IMR-90 (cell line): Measurements from ENCODE around the gene CEACAM1. TPM values are rescaled to one million over a fixed set of nuclear protein-coding genes. Genes with fewer than 3 reads are reported as not detected.

Experiments
- ATAC-seq: fragments of 200-7000 bp; cut with Tn5 transposase; 2 replicates; pipeline ENCODE4 v1.9.1; 2020; ENCODE audit warnings: low read depth, mild to moderate bottlenecking, moderate library complexity
- BruUV-seq: library from RNA; stranded (reverse); fragments of 400-500 nt; replicated peaks from 2 replicates; lab custom pipeline; 2021; lab: Mats Ljungman, UMichigan
- CTCF ChIA-PET: fragments of 300-600 bp; formaldehyde crosslinking; extraction: SDS; loops from one replicate; lab custom pipeline; 2021; ENCODE audit warnings: antibody characterized with exemption; lab: Yijun Ruan, JAX
- POLR2A ChIA-PET: fragments of 300-600 bp; sonication (Branson Sonifier 250); formaldehyde crosslinking; loops from one replicate; lab custom pipeline; 2022; ENCODE audit warnings: antibody characterized with exemption; ENCODE audit not compliant: unreplicated experiment; lab: Charles Lee
- DNase-seq: peaks from one replicate; pipeline ENCODE4 v3.0.0; 2013
- H2AFZ ChIP-seq: replicated peaks from 2 replicates; pipeline ENCODE3; 2013; ENCODE audit warnings: low read length, mild to moderate bottlenecking; ENCODE audit not compliant: poor library complexity
- H2AK5ac ChIP-seq: 2 replicates; pipeline ENCODE4 v1.6.1; 2013; ENCODE audit warnings: low read depth, low read length, inconsistent platforms
- H2AK9ac ChIP-seq: replicated peaks from 2 replicates; pipeline ENCODE3; 2013; ENCODE audit warnings: mild to moderate bottlenecking, low read depth, low read length, moderate library complexity; ENCODE audit not compliant: poor library complexity
- H2BK120ac ChIP-seq: 2 replicates; pipeline ENCODE4 v1.6.1; 2013; ENCODE audit warnings: low read depth, low read length, inconsistent platforms
- H2BK15ac ChIP-seq: 3 replicates; pipeline ENCODE4 v1.6.1; 2013; ENCODE audit warnings: low read depth, low read length, inconsistent platforms
- H2BK20ac ChIP-seq: 2 replicates; pipeline ENCODE4 v1.6.1; 2013; ENCODE audit warnings: low read depth, mild to moderate bottlenecking, inconsistent platforms, low read length, moderate library complexity
- H2BK5ac ChIP-seq: 2 replicates; pipeline ENCODE4 v1.6.1; 2013; ENCODE audit warnings: mild to moderate bottlenecking, low read depth, low read length, inconsistent platforms; ENCODE audit not compliant: poor library complexity, severe bottlenecking
- H3K14ac ChIP-seq: replicated peaks from 2 replicates; pipeline ENCODE4 v1.6.1; 2013; ENCODE audit warnings: low read depth, low read length, inconsistent platforms
- H3K18ac ChIP-seq: 2 replicates; pipeline ENCODE4 v1.6.1; 2013; ENCODE audit warnings: low read depth, low read length, control low read depth
- H3K23ac ChIP-seq: 2 replicates; pipeline ENCODE4 v1.6.1; 2013; ENCODE audit warnings: low read depth, low read length, inconsistent platforms
- H3K27ac ChIP-seq: 2 replicates; pipeline ENCODE4 v1.5.1; 2013; ENCODE audit warnings: mild to moderate bottlenecking, control low read depth, low read length; ENCODE audit not compliant: insufficient read depth
- H3K27me3 ChIP-seq: 2 replicates; pipeline ENCODE4 v1.6.1; 2013; ENCODE audit warnings: low read length; ENCODE audit not compliant: control insufficient read depth, insufficient read depth
- H3K36me3 ChIP-seq: 2 replicates; pipeline ENCODE4 v1.6.1; 2013; ENCODE audit warnings: low read length, mixed read lengths; ENCODE audit not compliant: control insufficient read depth, insufficient read depth
- H3K4ac ChIP-seq: 2 replicates; pipeline ENCODE4 v1.6.1; 2013; ENCODE audit warnings: low read depth, low read length, inconsistent platforms
- H3K4me1 ChIP-seq: 2 replicates; pipeline ENCODE4 v1.6.1; 2013; ENCODE audit warnings: low read length, mixed read lengths; ENCODE audit not compliant: control insufficient read depth, insufficient read depth
- H3K4me2 ChIP-seq: 2 replicates; pipeline ENCODE4 v1.6.1; 2013; ENCODE audit warnings: low read depth, mild to moderate bottlenecking, control low read depth, low read length, moderate library complexity
- H3K4me3 ChIP-seq: 2 replicates; pipeline ENCODE4 v1.5.1; 2013; ENCODE audit warnings: low read depth, mild to moderate bottlenecking, control low read depth, low read length, moderate library complexity; ENCODE audit not compliant: insufficient read depth
- H3K56ac ChIP-seq: 2 replicates; pipeline ENCODE4 v1.6.1; 2013; ENCODE audit warnings: low read length, inconsistent platforms; ENCODE audit not compliant: insufficient read depth; ENCODE audit errors: extremely low read depth
- H3K79me1 ChIP-seq, 2 experiments: 2 replicates each; pipeline ENCODE4 v1.6.1; 2013; ENCODE audit warnings: low read length in 2 of 2, inconsistent platforms in 1 of 2, low read depth in 1 of 2
- H3K9ac ChIP-seq: 2 replicates; pipeline ENCODE4 v1.6.1; 2013; ENCODE audit warnings: low read depth, low read length, control low read depth
- H3K9me1 ChIP-seq: 2 replicates; pipeline ENCODE4 v1.6.1; 2013; ENCODE audit warnings: low read length, inconsistent platforms; ENCODE audit not compliant: insufficient read depth
- H3K9me3 ChIP-seq: 2 replicates; pipeline ENCODE4 v1.6.1; 2013; ENCODE audit warnings: low read length; ENCODE audit not compliant: control insufficient read depth, insufficient read depth
- H4K20me1 ChIP-seq: 2 replicates; pipeline ENCODE4 v1.6.1; 2013; ENCODE audit warnings: low read length, inconsistent platforms; ENCODE audit not compliant: insufficient read depth
- H4K5ac ChIP-seq: 2 replicates; pipeline ENCODE4 v1.6.1; 2013; ENCODE audit warnings: mild to moderate bottlenecking, low read depth, low read length, control low read depth
- H4K8ac ChIP-seq, 2 experiments: 2 replicates each; pipeline ENCODE4 v1.6.1; 2013; ENCODE audit warnings: low read depth in 2 of 2, low read length in 2 of 2, control low read depth in 1 of 2, inconsistent platforms in 1 of 2
- H4K91ac ChIP-seq: 2 replicates; pipeline ENCODE4 v1.6.1; 2013; ENCODE audit warnings: low read depth, low read length, inconsistent platforms; ENCODE audit not compliant: insufficient read depth
- BHLHE40 ChIP-seq: fragments of 150-350 bp; IDR thresholded peaks from 2 replicates; pipeline ENCODE4 v1.6.1; 2016; ENCODE audit warnings: mild to moderate bottlenecking, low read depth, low read length
- CEBPB ChIP-seq: IDR thresholded peaks from 2 replicates; pipeline ENCODE4 v1.6.1; 2012; ENCODE audit warnings: low read depth, low read length, improper control_type of control experiment
- CHD1 ChIP-seq: IDR thresholded peaks from 2 replicates; pipeline ENCODE4 v1.6.1; 2012; ENCODE audit warnings: low read depth, low read length, improper control_type of control experiment
- CTCF ChIP-seq: conservative IDR thresholded peaks from 2 replicates; pipeline ENCODE4 v1.5.1; 2012; ENCODE audit warnings: mild to moderate bottlenecking, low read depth, low read length, improper control_type of control experiment
- FOS ChIP-seq: fragments of 150-350 bp; IDR thresholded peaks from 2 replicates; pipeline ENCODE4 v1.6.1; 2016; ENCODE audit warnings: low read depth, low read length
- MAFK ChIP-seq: IDR thresholded peaks from 2 replicates; pipeline ENCODE4 v1.6.1; 2012; ENCODE audit warnings: low read depth, low read length, improper control_type of control experiment
- MAZ ChIP-seq: IDR thresholded peaks from 2 replicates; pipeline ENCODE4 v1.6.1; 2012; ENCODE audit warnings: low read depth, mild to moderate bottlenecking, low read length, improper control_type of control experiment, moderate library complexity, borderline replicate concordance
- MXI1 ChIP-seq: IDR thresholded peaks from 2 replicates; pipeline ENCODE4 v1.6.1; 2012; ENCODE audit warnings: low read depth, mild to moderate bottlenecking, low read length, moderate library complexity, borderline replicate concordance
- NFE2L2 ChIP-seq: fragments of 150-350 bp; IDR thresholded peaks from 2 replicates; pipeline ENCODE4 v1.6.1; 2016; ENCODE audit warnings: low read depth, mild to moderate bottlenecking, low read length
- POLR2A ChIP-seq: IDR thresholded peaks from 2 replicates; pipeline ENCODE4 v1.6.1; 2012; ENCODE audit warnings: mild to moderate bottlenecking, low read depth, low read length
- RAD21 ChIP-seq: IDR thresholded peaks from 2 replicates; pipeline ENCODE4 v1.6.1; 2012; ENCODE audit warnings: low read length, improper control_type of control experiment
- RCOR1 ChIP-seq: IDR thresholded peaks from 2 replicates; pipeline ENCODE4 v1.6.1; 2012; ENCODE audit warnings: mild to moderate bottlenecking, low read length, improper control_type of control experiment; ENCODE audit not compliant: insufficient replicate concordance
- RFX5 ChIP-seq: IDR thresholded peaks from 2 replicates; pipeline ENCODE4 v1.8.0; 2012; ENCODE audit warnings: low read depth, mild to moderate bottlenecking, low read length, moderate library complexity
- SMC3 ChIP-seq: fragments of 150-350 bp; IDR thresholded peaks from 2 replicates; pipeline ENCODE4 v1.6.1; 2016; ENCODE audit warnings: low read depth, mild to moderate bottlenecking, antibody characterized with exemption, low read length, moderate library complexity
- WGBS, 2 experiments: methylation state at CpG; one replicate each; pipeline versions ENCODE4 v1.1.5 to v1.1.7; 2013; ENCODE audit warnings: missing lambda C conversion rate in 2 of 2; ENCODE audit not compliant: insufficient read length in 1 of 2; ENCODE audit errors: extremely low coverage in 2 of 2; 5-methylcytosine and 5-hydroxymethylcytosine counted together
- dilution Hi-C: fragments of 300-500 bp; cut with HindIII; formaldehyde crosslinking; loops from one replicate; pipeline ENCODE4 v1.14.3; 2018; ENCODE audit warnings: low sequenced_read_pairs; ENCODE audit not compliant: unreplicated experiment
- in situ Hi-C: fragments of 300-500 bp; cut with MboI; formaldehyde crosslinking; loops from 3 replicates; pipeline ENCODE4 v1.14.3; 2019; ENCODE audit warnings: low sequenced_read_pairs, inconsistent platforms, mixed read lengths
- intact Hi-C: fragments of 100-400 bp; cut with micrococcal nuclease; formaldehyde crosslinking; loops from 2 replicates; pipeline ENCODE4 v1.10.0; 2022
- polyA plus RNA-seq, 3 experiments: library from polyadenylated mRNA; depleted of rRNA; stranded (reverse); fragments of >200 nt; gene quantifications; 2 replicates each; pipeline ENCODE4 v1.2.3, GENCODE V29; 2012; ENCODE audit warnings: low replicate concordance in 1 of 3
- total RNA-seq: library from RNA; depleted of rRNA; stranded (reverse); fragments of >200 nt; gene quantifications from 2 replicates; pipeline ENCODE4 v1.2.3, GENCODE V29; 2012
- TF ChIP-seq, protein P1 (sequence below): fragments of 150-350 bp; IDR thresholded peaks from 2 replicates; pipeline ENCODE4 v1.6.1; 2016; ENCODE audit warnings: low read depth, mild to moderate bottlenecking, low read length, moderate library complexity, borderline replicate concordance
- TF ChIP-seq, protein P2 (sequence below): fragments of 150-350 bp; IDR thresholded peaks from 2 replicates; pipeline ENCODE4 v1.6.1; 2017; ENCODE audit warnings: mild to moderate bottlenecking, antibody characterized with exemption, low read length, low read depth

The CEACAM1 gene
- total and polyA plus RNA-seq, 2 of the 4 experiments (the other 2 are of a cell fraction): not detected

- no peak overlapping the region for H3K4ac ChIP-seq
- H3K4me2 ChIP-seq: no peak overlapping the region
- no peak overlapping the region for H4K8ac ChIP-seq
- H2AK5ac ChIP-seq: no peak overlapping the region
- no peak overlapping the region for H3K9ac ChIP-seq
- no peak overlapping the region for H3K23ac ChIP-seq
- TF ChIP-seq CEBPB (no peak), POLR2A (no peak), FOS (no peak), MXI1 (no peak), MAFK (no peak), RCOR1 (no peak), CHD1 (no peak), RAD21 (no peak), MAZ (no peak), RFX5 (no peak), CTCF (no peak), NFE2L2 (no peak), BHLHE40 (no peak), SMC3 (no peak)
- TF ChIP-seq, protein P1, sequence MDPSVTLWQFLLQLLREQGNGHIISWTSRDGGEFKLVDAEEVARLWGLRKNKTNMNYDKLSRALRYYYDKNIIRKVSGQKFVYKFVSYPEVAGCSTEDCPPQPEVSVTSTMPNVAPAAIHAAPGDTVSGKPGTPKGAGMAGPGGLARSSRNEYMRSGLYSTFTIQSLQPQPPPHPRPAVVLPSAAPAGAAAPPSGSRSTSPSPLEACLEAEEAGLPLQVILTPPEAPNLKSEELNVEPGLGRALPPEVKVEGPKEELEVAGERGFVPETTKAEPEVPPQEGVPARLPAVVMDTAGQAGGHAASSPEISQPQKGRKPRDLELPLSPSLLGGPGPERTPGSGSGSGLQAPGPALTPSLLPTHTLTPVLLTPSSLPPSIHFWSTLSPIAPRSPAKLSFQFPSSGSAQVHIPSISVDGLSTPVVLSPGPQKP: no peak
- TF ChIP-seq, protein P2, sequence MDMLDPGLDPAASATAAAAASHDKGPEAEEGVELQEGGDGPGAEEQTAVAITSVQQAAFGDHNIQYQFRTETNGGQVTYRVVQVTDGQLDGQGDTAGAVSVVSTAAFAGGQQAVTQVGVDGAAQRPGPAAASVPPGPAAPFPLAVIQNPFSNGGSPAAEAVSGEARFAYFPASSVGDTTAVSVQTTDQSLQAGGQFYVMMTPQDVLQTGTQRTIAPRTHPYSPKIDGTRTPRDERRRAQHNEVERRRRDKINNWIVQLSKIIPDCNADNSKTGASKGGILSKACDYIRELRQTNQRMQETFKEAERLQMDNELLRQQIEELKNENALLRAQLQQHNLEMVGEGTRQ: no peak
- in situ Hi-C loops (no loop called here), intact Hi-C loops (no loop called here), dilution Hi-C loops (no loop called here)
- peaks cover 12% of the 10 kb centered on the region for H3K27me3 ChIP-seq
- H2BK120ac ChIP-seq: no peak overlapping the region
- ATAC-seq: no peak
- H2BK5ac ChIP-seq: no peak overlapping the region
- POLR2A ChIA-PET: no interaction called here
- H3K9me1 ChIP-seq: no peaks in the 10 kb centered on the region
- H4K5ac ChIP-seq: no peak overlapping the region
- BruUV-seq: no TSS peak
- DNase-seq: no peak
- H2AK9ac ChIP-seq: no peak overlapping the region
- no peak overlapping the region for H2BK15ac ChIP-seq
- no peak overlapping the region for H2AFZ ChIP-seq
- no peak overlapping the region for H3K27ac ChIP-seq
- no peak overlapping the region for H3K18ac ChIP-seq
- no peaks in the 10 kb centered on the region for H3K9me3 ChIP-seq
- no peak overlapping the region for H4K91ac ChIP-seq
- WGBS, 2 experiments: 92% methylated on average over 2 of the region's 3 CpGs; no CpG with 5 or more reads in 1 of the 2 experiments
- no peak overlapping the region for H2BK20ac ChIP-seq
- H3K14ac ChIP-seq: no peak overlapping the region
- H3K56ac ChIP-seq: no peak overlapping the region
- H3K4me1 ChIP-seq: no peaks in the 10 kb centered on the region
- CTCF ChIA-PET: no interaction called here
- H3K4me3 ChIP-seq: no peak overlapping the region
- H4K20me1 ChIP-seq: no peaks in the 10 kb centered on the region
- no peaks in the 10 kb centered on the region for H3K36me3 ChIP-seq
- H3K79me1 ChIP-seq: no peaks in the 10 kb centered on the region
Observed at GRCh38 chr19:42531313-42531712, 3.0 kb upstream of the CEACAM1 start.
